ENCODE measurements around the gene CAMK2D.

CAMK2D gene

DNA sequence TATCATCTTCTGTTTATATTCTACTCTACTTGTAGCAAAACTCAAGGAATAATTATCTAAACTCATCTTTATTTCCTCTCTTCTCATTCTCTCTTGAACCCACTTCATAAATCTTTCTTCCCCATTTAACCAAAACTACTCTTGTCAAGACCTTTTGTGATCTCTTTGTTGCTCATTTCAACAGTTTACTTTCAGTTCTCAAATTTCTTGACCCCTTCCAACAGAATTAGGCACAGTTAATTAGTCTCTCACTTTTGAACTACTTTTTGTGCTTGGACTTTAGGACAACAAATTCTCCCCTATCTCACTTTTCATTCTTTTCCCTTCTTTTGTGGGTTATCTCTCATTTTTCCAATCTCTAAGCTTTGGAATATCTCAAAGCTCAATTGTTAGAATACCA, 27.4 kb upstream of the CAMK2D start:
- DNase-seq = no peak
- ChIA-PET POLR2A (no interaction called here), CTCF (no interaction called here)
- no peaks in the 10 kb centered on the region for H3K27me3 ChIP-seq (replicated peaks in 2 of 5; ENCODE audit: control insufficient read depth in 4 of 5, insufficient read depth in 5 of 5, low read length in 4 of 5)
- H3K4me3 ChIP-seq (ENCODE audit: control insufficient read depth in 1 of 7, extremely low read depth in 1 of 7, insufficient read depth in 4 of 7, low read depth in 2 of 7, low read length in 6 of 7) = no peak overlapping the region
- H3K9me3 ChIP-seq (ENCODE audit: control extremely low read depth in 1 of 5, control insufficient read depth in 4 of 5, insufficient read depth in 2 of 5, low read depth in 1 of 5, low read length in 4 of 5) = peaks cover 0 to 5% (median 0%) of the 10 kb centered on the region in 5 experiments
- peaks cover 0 to 25% (median 5%) of the 10 kb centered on the region in 4 experiments for H3K4me1 ChIP-seq (ENCODE audit: control extremely low read depth in 1 of 4, control insufficient read depth in 4 of 4, insufficient read depth in 4 of 4, low read length in 3 of 4)
- no peaks in the 10 kb centered on the region for H3K36me3 ChIP-seq (ENCODE audit: control insufficient read depth in 4 of 4, insufficient read depth in 4 of 4, low read length in 3 of 4)
- H3K27ac ChIP-seq (ENCODE audit: insufficient read depth in 1 of 2, low read depth in 1 of 2, low read length in 2 of 2, poor library complexity in 1 of 2, severe bottlenecking in 2 of 2) = no peak overlapping the region

DNA sequence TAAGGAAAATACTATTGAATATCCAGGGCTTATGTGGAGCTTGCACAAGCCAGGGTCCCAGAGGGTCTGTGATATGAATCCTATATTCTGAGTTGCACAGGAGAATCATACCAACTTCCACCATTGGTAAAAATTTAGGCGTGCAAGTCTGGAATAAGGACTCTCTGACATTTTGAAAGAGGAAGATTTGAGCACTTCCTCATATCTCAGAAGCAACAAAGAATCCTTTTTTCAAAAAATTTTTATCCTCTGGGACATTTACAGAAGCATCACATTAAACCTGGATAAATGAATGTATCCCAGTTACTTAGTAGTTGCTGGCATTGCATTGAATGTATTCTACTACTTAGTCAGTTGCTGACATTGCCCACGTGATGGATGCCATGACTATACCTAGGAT, 24.2 kb upstream of the CAMK2D start:
- no peak for DNase-seq
- no peak overlapping the region for H3K27ac ChIP-seq (ENCODE audit: insufficient read depth in 1 of 2, low read depth in 1 of 2, low read length in 2 of 2, poor library complexity in 1 of 2, severe bottlenecking in 2 of 2)
- ChIA-PET CTCF (interaction anchor here (0.6 kb wide), 1 partner anchor 1541 kb away, joined by 3 read pairs; no protein-coding TSS in a partner anchor), POLR2A (no interaction called here)
- 61% methylated on average over 2 of the region's 2 CpGs for WGBS (ENCODE audit: insufficient coverage)
- peaks cover 0 to 21% (median 5%) of the 10 kb centered on the region in 4 experiments for H3K4me1 ChIP-seq (ENCODE audit: control extremely low read depth in 1 of 4, control insufficient read depth in 4 of 4, insufficient read depth in 4 of 4, low read length in 3 of 4)
- H3K27me3 ChIP-seq (replicated peaks in 2 of 5; ENCODE audit: control insufficient read depth in 4 of 5, insufficient read depth in 5 of 5, low read length in 4 of 5) = no peaks in the 10 kb centered on the region
- H3K9me3 ChIP-seq (ENCODE audit: control extremely low read depth in 1 of 5, control insufficient read depth in 4 of 5, insufficient read depth in 2 of 5, low read depth in 1 of 5, low read length in 4 of 5) = no peaks in the 10 kb centered on the region
- H3K36me3 ChIP-seq (ENCODE audit: control insufficient read depth in 4 of 4, insufficient read depth in 4 of 4, low read length in 3 of 4) = no peaks in the 10 kb centered on the region
- H3K4me3 ChIP-seq (ENCODE audit: control insufficient read depth in 1 of 7, extremely low read depth in 1 of 7, insufficient read depth in 4 of 7, low read depth in 2 of 7, low read length in 6 of 7) = no peak overlapping the region

DNA sequence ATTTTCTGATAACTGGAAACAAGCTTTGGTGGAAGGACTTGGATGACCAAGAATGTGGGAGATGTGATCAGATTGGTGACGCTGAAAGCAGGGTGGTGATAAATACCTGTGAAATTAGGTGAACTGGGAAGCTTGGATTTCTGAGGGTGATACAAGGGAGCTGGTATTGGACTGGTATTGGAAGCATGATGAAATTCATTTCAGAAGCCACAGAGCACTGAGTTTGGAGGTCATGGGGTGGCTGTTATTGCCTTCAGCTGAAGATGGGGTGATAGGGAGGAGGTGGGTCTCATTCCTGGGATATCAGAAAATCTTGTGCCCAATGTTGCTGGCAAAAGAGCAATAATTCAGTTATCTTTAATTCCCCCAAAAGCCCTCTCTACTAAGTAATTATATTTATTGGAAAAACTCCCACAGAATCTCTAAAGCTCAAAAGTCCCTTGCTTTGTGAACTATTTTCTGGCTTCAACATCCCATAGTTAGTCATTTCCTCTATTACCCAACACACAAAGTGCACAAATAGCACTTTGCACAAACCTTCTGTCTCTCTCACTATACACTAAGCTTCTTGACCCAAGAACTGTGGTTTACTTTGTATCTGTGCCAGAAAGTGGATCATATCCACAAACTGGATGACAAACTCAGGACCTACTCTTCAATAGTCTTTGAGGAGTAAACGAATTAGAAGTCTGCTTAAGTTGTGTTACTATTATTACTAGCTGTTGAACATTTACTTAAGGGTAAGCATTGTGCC, 23.1 kb upstream of the CAMK2D start:
- H3K27ac ChIP-seq (ENCODE audit: insufficient read depth in 1 of 2, low read depth in 1 of 2, low read length in 2 of 2, poor library complexity in 1 of 2, severe bottlenecking in 2 of 2) = no peak overlapping the region
- H3K9me3 ChIP-seq (ENCODE audit: control extremely low read depth in 1 of 5, control insufficient read depth in 4 of 5, insufficient read depth in 2 of 5, low read depth in 1 of 5, low read length in 4 of 5) = no peaks in the 10 kb centered on the region
- no peaks in the 10 kb centered on the region for H3K27me3 ChIP-seq (replicated peaks in 2 of 5; ENCODE audit: control insufficient read depth in 4 of 5, insufficient read depth in 5 of 5, low read length in 4 of 5)
- ChIA-PET POLR2A (no interaction called here), CTCF (interaction anchor here (0.6 to 1.3 kb wide), 5 partner anchors 9 to 1542 kb away, joined by 3 to 5 read pairs (median 3); no protein-coding TSS in a partner anchor)
- peak in 2 of 3 donors; percentile 28 to 44 for DNase-seq
- WGBS (ENCODE audit: insufficient coverage) = 100% methylated on average over 1 of the region's 2 CpGs
- peaks cover 0 to 14% (median 5%) of the 10 kb centered on the region in 4 experiments for H3K4me1 ChIP-seq (ENCODE audit: control extremely low read depth in 1 of 4, control insufficient read depth in 4 of 4, insufficient read depth in 4 of 4, low read length in 3 of 4)
- no peaks in the 10 kb centered on the region for H3K36me3 ChIP-seq (ENCODE audit: control insufficient read depth in 4 of 4, insufficient read depth in 4 of 4, low read length in 3 of 4)
- H3K4me3 ChIP-seq (ENCODE audit: control insufficient read depth in 1 of 7, extremely low read depth in 1 of 7, insufficient read depth in 4 of 7, low read depth in 2 of 7, low read length in 6 of 7) = no peak overlapping the region

DNA sequence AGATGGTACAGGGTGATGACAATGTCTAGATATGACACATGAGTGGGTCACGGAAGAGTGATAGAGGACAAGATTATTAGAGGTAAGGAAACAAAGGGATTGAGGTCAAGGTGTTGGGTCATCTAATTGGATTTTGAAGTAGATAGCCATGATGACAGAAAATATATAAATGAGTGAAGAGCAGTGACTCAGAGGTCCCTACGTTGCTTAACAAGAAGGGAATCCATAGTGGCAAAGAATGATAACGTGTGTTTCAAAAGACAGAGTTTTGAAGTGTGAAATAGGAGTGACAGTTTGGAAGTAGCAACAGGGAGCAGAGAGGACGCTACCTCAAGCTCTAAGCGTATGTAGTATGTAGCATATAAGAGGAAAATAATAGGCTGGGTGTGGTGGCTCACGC, 22.2 kb upstream of the CAMK2D start:
- H3K36me3 ChIP-seq (ENCODE audit: control insufficient read depth in 4 of 4, insufficient read depth in 4 of 4, low read length in 3 of 4) = no peaks in the 10 kb centered on the region
- no peak overlapping the region for H3K4me3 ChIP-seq (ENCODE audit: control insufficient read depth in 1 of 7, extremely low read depth in 1 of 7, insufficient read depth in 4 of 7, low read depth in 2 of 7, low read length in 6 of 7)
- DNase-seq = no peak
- WGBS (ENCODE audit: insufficient coverage) = 91% methylated on average over 3 of the region's 6 CpGs
- peaks cover 0 to 14% (median 5%) of the 10 kb centered on the region in 4 experiments for H3K4me1 ChIP-seq (ENCODE audit: control extremely low read depth in 1 of 4, control insufficient read depth in 4 of 4, insufficient read depth in 4 of 4, low read length in 3 of 4)
- no peaks in the 10 kb centered on the region for H3K9me3 ChIP-seq (ENCODE audit: control extremely low read depth in 1 of 5, control insufficient read depth in 4 of 5, insufficient read depth in 2 of 5, low read depth in 1 of 5, low read length in 4 of 5)
- no peaks in the 10 kb centered on the region for H3K27me3 ChIP-seq (replicated peaks in 2 of 5; ENCODE audit: control insufficient read depth in 4 of 5, insufficient read depth in 5 of 5, low read length in 4 of 5)
- ChIA-PET CTCF (interaction anchor here (0.8 to 2.1 kb wide), 4 partner anchors 10 to 388 kb away, joined by 3 to 9 read pairs (median 5); no protein-coding TSS in a partner anchor), POLR2A (interaction anchor here (0.6 kb wide), 1 partner anchor 9 kb away, joined by 4 read pairs; no protein-coding TSS in a partner anchor)
- H3K27ac ChIP-seq (ENCODE audit: insufficient read depth in 1 of 2, low read depth in 1 of 2, low read length in 2 of 2, poor library complexity in 1 of 2, severe bottlenecking in 2 of 2) = no peak overlapping the region

DNA sequence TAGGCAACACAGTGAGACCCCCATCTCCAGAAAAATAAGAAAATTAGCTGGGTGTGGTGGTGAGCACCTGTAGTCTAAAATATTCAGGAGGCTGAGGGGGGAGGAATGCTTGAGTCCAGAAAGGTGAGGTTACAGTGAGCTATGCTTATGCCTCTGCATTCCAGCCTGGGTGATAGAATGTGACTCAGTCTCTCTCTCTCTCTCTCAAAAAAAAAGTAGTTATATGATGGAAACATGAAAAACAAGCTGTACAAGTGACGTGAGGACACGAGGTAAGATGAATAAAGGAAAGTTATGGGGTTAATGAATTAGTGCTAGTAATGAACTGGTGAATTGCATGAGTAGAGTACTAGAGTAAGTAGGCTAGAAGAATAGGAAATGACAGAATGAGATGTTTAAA, 21.8 kb upstream of the CAMK2D start:
- 100% methylated on average over 2 of the region's 2 CpGs for WGBS (ENCODE audit: insufficient coverage)
- no peaks in the 10 kb centered on the region for H3K9me3 ChIP-seq (ENCODE audit: control extremely low read depth in 1 of 5, control insufficient read depth in 4 of 5, insufficient read depth in 2 of 5, low read depth in 1 of 5, low read length in 4 of 5)
- no peak for DNase-seq
- no peak overlapping the region for H3K27ac ChIP-seq (ENCODE audit: insufficient read depth in 1 of 2, low read depth in 1 of 2, low read length in 2 of 2, poor library complexity in 1 of 2, severe bottlenecking in 2 of 2)
- no peaks in the 10 kb centered on the region for H3K36me3 ChIP-seq (ENCODE audit: control insufficient read depth in 4 of 4, insufficient read depth in 4 of 4, low read length in 3 of 4)
- no peaks in the 10 kb centered on the region for H3K27me3 ChIP-seq (replicated peaks in 2 of 5; ENCODE audit: control insufficient read depth in 4 of 5, insufficient read depth in 5 of 5, low read length in 4 of 5)
- CTCF ChIA-PET = interaction anchor here (0.8 to 2.1 kb wide), 5 partner anchors 10 to 117 kb away, joined by 3 to 9 read pairs (median 3); no protein-coding TSS in a partner anchor
- H3K4me3 ChIP-seq (ENCODE audit: control insufficient read depth in 1 of 7, extremely low read depth in 1 of 7, insufficient read depth in 4 of 7, low read depth in 2 of 7, low read length in 6 of 7) = no peak overlapping the region
- POLR2A ChIA-PET = interaction anchor here (0.6 kb wide), 1 partner anchor 9 kb away, joined by 4 read pairs; no protein-coding TSS in a partner anchor
- peaks cover 0 to 14% (median 5%) of the 10 kb centered on the region in 4 experiments for H3K4me1 ChIP-seq (ENCODE audit: control extremely low read depth in 1 of 4, control insufficient read depth in 4 of 4, insufficient read depth in 4 of 4, low read length in 3 of 4)

DNA sequence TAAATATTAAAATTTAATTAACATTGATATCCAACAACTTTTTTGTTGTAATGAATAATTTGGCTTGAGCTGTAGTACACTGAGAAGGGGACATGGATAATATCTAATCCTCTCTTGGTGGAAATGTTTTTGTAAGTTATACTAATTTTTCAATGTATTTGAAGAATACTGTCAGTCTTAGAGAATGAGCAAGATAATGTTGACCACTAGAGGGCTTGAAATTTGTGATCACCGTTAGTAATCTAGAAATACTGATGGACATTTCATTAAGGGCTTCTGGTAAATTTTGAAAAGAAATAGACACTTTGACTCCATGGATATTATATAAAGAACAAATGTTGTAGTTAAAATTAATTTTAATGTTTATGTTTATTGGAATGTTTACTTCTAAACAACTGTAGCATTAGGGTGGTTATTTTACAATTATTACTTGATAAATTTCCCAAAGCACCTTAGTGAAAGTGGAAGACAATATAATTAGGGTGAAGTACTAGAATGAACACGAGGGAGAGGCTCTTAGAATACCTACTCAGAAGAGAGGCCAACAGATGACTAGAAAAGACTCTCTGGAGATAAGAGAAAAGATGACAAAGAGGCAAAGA, 20.0 kb upstream of the CAMK2D start:
- Histone ChIP-seq H3K9me3 (ENCODE audit: control extremely low read depth in 1 of 5, control insufficient read depth in 4 of 5, insufficient read depth in 2 of 5, low read depth in 1 of 5, low read length in 4 of 5) (no peaks in the 10 kb centered on the region), H3K4me1 (ENCODE audit: control extremely low read depth in 1 of 4, control insufficient read depth in 4 of 4, insufficient read depth in 4 of 4, low read length in 3 of 4) (peaks cover 0 to 14% (median 5%) of the 10 kb centered on the region in 4 experiments), H3K4me3 (ENCODE audit: control insufficient read depth in 1 of 7, extremely low read depth in 1 of 7, insufficient read depth in 4 of 7, low read depth in 2 of 7, low read length in 6 of 7) (no peak overlapping the region), H3K36me3 (ENCODE audit: control insufficient read depth in 4 of 4, insufficient read depth in 4 of 4, low read length in 3 of 4) (no peaks in the 10 kb centered on the region), H3K27me3 (replicated peaks in 2 of 5; ENCODE audit: control insufficient read depth in 4 of 5, insufficient read depth in 5 of 5, low read length in 4 of 5) (no peaks in the 10 kb centered on the region), H3K27ac (ENCODE audit: insufficient read depth in 1 of 2, low read depth in 1 of 2, low read length in 2 of 2, poor library complexity in 1 of 2, severe bottlenecking in 2 of 2) (no peak overlapping the region)
- ChIA-PET CTCF (interaction anchor here (2.1 kb wide), 1 partner anchor 8 kb away, joined by 9 read pairs; no protein-coding TSS in a partner anchor), POLR2A (no interaction called here)
- WGBS (ENCODE audit: insufficient coverage) = 0% methylated on average over 1 of the region's 2 CpGs
- peak; percentile 41 to 68 (median 58) for DNase-seq

DNA sequence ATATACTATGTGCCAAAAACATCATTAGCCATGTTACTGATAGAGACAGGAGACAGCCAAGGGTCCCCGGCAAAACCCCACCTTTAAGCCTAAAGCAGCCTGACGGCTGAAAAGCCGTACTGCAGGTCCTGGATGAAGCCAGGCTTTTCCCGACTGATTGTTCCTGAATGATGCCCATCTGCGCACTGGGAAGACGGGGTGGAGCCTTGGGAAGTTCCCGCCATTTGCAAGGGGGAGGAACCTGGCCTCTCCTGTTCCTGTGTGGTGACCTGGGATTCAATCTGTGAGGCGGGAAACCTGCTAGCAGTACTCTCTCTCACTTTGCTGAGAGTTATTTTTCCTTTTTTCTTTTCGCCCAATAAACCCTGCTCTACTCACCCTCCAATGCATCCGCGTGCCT, 15.1 kb upstream of the CAMK2D start:
- 98% methylated on average over 8 of the region's 11 CpGs for WGBS (ENCODE audit: insufficient coverage)
- Histone ChIP-seq H3K9me3 (ENCODE audit: control extremely low read depth in 1 of 5, control insufficient read depth in 4 of 5, insufficient read depth in 2 of 5, low read depth in 1 of 5, low read length in 4 of 5) (no peaks in the 10 kb centered on the region), H3K27me3 (replicated peaks in 2 of 5; ENCODE audit: control insufficient read depth in 4 of 5, insufficient read depth in 5 of 5, low read length in 4 of 5) (peaks cover 0 to 2% (median 0%) of the 10 kb centered on the region in 5 experiments), H3K4me3 (ENCODE audit: control insufficient read depth in 1 of 7, extremely low read depth in 1 of 7, insufficient read depth in 4 of 7, low read depth in 2 of 7, low read length in 6 of 7) (no peak overlapping the region), H3K36me3 (ENCODE audit: control insufficient read depth in 4 of 4, insufficient read depth in 4 of 4, low read length in 3 of 4) (no peaks in the 10 kb centered on the region), H3K27ac (ENCODE audit: insufficient read depth in 1 of 2, low read depth in 1 of 2, low read length in 2 of 2, poor library complexity in 1 of 2, severe bottlenecking in 2 of 2) (no peak overlapping the region), H3K4me1 (ENCODE audit: control extremely low read depth in 1 of 4, control insufficient read depth in 4 of 4, insufficient read depth in 4 of 4, low read length in 3 of 4) (peaks cover 0 to 8% (median 6%) of the 10 kb centered on the region in 4 experiments)
- DNase-seq = no peak
- CTCF ChIA-PET = interaction anchor here (1.6 to 2.2 kb wide), 2 partner anchors 10 to 229 kb away, joined by 5 to 8 read pairs; no protein-coding TSS in a partner anchor
- POLR2A ChIA-PET = no interaction called here
